NCI-H1417 (cell line): Measurements from ENCODE around the gene RAB27A.
"Not testable (repeated sequence)": the region's sequence is repeated elsewhere in the genome, so short reads cannot be mapped to it uniquely, and the experiment has no call there.

Source experiments
- DNase-seq, 3 experiments: peaks; one replicate each; lab custom pipeline; 2025; lab: John Stamatoyannopoulos, UW

Gene RAB27A

GRCh38 chr15:55289746-55290527 lies at the start of gene RAB27A:
RAB27A (minus strand) TSS chr15:55289813; CDS start chr15:55234934, 54,879 bp downstream.
- DNase-seq: peak; percentile 44 to 77 (median 55)

- DNase-seq: no peak
Measured at GRCh38 chr15:55337160-55337559, 47.5 kb upstream of the RAB27A start.

GRCh38 chr15:55334997-55335396 lies 45.4 kb upstream of the RAB27A start:
- no peak for DNase-seq

- DNase-seq: no peak
Measured at GRCh38 chr15:55334371-55334770, 44.8 kb upstream of the RAB27A start.

GRCh38 chr15:55327387-55327786 lies 37.8 kb upstream of the RAB27A start:
- no peak for DNase-seq

GRCh38 chr15:55322467-55322866 lies 32.9 kb upstream of the RAB27A start:
- no peak for DNase-seq

- no peak for DNase-seq
Measured at GRCh38 chr15:55320963-55321362, 31.4 kb upstream of the RAB27A start.

GRCh38 chr15:55320238-55320550 lies 30.6 kb upstream of the RAB27A start:
- no peak for DNase-seq

GRCh38 chr15:55319537-55320237 lies 30.1 kb upstream of the RAB27A start:
- DNase-seq: no peak

GRCh38 chr15:55318588-55319494 lies 29.2 kb upstream of the RAB27A start, which contains the start of the genes PIGB and PIGBOS1:
PIGB (plus strand) TSS chr15:55319222; CDS start chr15:55319251, 29 bp downstream.
PIGBOS1 (minus strand) TSS chr15:55319123; CDS start chr15:55317792, 1,331 bp downstream.
- peak; percentile 61 to 89 (median 80) for DNase-seq

- not testable (repeated sequence) for DNase-seq
Measured at GRCh38 chr15:55302801-55303200, 13.2 kb upstream of the RAB27A start.

GRCh38 chr15:55297315-55297714 lies 7.7 kb upstream of the RAB27A start:
- DNase-seq: no peak

GRCh38 chr15:55290528-55291057 lies 980 bp upstream of the RAB27A start:
- peak in 2 of 3 experiments; percentile 55 to 77 for DNase-seq

GRCh38 chr15:55289011-55289745 lies 435 bp downstream of the RAB27A start:
- DNase-seq: peak in 2 of 3 experiments; percentile 41 to 48

GRCh38 chr15:55288006-55288717 lies 1.5 kb downstream of the RAB27A start:
- DNase-seq: no peak

- DNase-seq: not testable (repeated sequence)
Measured at GRCh38 chr15:55286442-55287189, 3.0 kb downstream of the RAB27A start.

- DNase-seq: no peak
Measured at GRCh38 chr15:55284426-55284825, 5.2 kb downstream of the RAB27A start.

- no peak for DNase-seq
Measured at GRCh38 chr15:55283379-55284147, 6.0 kb downstream of the RAB27A start.

GRCh38 chr15:55282284-55282833 lies 7.3 kb downstream of the RAB27A start:
- DNase-seq: no peak
